ENCODE results near the gene TNFRSF21. TPM values are rescaled to one million over a fixed set of nuclear protein-coding genes. Genes with fewer than 3 reads are reported as not detected.

Gene TNFRSF21
- total and polyA plus RNA-seq, 11 donors = 2.7 to 18.1 (median 5.6) TPM

DNA sequence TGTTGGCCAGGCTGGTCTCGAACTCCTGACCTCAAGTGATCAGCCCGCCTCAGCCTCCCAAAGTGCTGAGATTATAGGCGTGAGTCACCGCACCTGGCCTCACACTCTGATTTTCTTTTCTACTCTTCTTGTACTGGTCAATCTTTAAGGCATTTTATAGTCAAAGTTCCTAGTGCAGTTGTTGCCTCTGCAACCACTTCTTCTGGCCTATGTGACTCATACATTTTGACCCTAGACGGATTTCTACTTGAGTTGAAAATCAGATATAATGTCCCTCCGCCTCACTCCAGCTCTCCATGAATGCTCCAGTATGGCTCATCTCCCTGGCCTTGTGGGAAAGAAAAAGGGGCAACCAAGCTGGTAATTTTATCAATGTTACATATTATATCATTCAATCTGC, 42.4 kb downstream of the TNFRSF21 start:
- Histone ChIP-seq H3K9me3 (no peaks in the 10 kb centered on the region), H3K27ac (no peak overlapping the region), H3K4me1 (peaks cover 0 to 13% (median 0%) of the 10 kb centered on the region in 12 donors), H3K36me3 (peaks cover 0 to 3% (median 0%) of the 10 kb centered on the region in 9 donors), H3K4me3 (no peak overlapping the region), H3K27me3 (no peaks in the 10 kb centered on the region)
- TF ChIP-seq, protein P1, sequence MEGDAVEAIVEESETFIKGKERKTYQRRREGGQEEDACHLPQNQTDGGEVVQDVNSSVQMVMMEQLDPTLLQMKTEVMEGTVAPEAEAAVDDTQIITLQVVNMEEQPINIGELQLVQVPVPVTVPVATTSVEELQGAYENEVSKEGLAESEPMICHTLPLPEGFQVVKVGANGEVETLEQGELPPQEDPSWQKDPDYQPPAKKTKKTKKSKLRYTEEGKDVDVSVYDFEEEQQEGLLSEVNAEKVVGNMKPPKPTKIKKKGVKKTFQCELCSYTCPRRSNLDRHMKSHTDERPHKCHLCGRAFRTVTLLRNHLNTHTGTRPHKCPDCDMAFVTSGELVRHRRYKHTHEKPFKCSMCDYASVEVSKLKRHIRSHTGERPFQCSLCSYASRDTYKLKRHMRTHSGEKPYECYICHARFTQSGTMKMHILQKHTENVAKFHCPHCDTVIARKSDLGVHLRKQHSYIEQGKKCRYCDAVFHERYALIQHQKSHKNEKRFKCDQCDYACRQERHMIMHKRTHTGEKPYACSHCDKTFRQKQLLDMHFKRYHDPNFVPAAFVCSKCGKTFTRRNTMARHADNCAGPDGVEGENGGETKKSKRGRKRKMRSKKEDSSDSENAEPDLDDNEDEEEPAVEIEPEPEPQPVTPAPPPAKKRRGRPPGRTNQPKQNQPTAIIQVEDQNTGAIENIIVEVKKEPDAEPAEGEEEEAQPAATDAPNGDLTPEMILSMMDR (IDR thresholded peaks at IDR 0.05) = no peak
- TF ChIP-seq POLR2A (IDR thresholded peaks at IDR 0.05) = no peak
- DNase-seq (no peak), ATAC-seq (no peak)
- WGBS, 4 donors = 89 to 97% (median 93%) methylated on average over 6 of the region's 6 CpGs
- intact Hi-C loops (cut with DNase I) = no loop called here

DNA sequence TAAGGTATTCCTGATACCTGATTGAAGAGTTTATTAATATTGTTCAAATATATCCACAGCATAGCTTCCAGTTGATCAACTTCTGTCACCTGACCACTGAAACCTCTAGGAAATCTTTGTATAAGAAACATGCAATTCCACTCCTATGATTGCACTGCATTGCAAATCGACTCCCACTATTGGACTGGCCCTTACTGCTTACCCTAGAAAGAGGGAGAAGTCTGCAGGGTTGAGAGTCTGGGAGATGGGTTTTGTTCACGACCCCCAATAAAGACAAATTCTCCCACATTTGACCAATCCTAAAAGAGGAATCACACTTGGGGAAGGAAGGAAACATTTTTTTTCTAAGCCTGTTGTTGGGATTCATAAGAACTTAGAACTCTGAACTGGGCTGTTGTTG, 43.7 kb downstream of the TNFRSF21 start:
- intact Hi-C loops (cut with DNase I) = no loop called here

DNA sequence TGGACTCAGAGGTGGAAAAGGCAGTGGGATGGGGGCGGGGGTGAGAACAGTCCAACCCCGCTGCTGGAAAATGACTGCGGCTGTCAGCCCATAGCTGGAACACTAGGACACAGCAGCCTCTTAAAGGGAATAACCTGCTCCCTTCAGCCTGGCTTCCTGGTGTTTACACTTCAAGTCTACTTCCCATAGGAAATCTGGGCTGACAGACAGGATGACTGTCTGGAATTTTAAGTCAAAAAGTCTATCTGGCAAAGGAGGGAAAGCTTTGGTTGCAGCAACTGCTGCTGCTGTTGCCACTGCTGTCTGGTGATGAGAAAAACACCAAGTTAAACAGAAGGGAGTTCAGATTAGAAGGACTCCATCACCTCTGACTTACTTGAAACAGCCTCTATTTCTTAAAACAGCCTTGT, 44.9 kb downstream of the TNFRSF21 start:
- peaks cover 0 to 18% (median 0%) of the 10 kb centered on the region in 12 donors for H3K4me1 ChIP-seq
- DNase-seq (peak in 1 of 5 donors; percentile 13), ATAC-seq (peak; percentile 42 to 78 (median 50))
- no peak overlapping the region for H3K4me3 ChIP-seq
- WGBS, 4 donors = 50 to 57% (median 55%) methylated on average over 3 of the region's 3 CpGs
- no peaks in the 10 kb centered on the region for H3K9me3 ChIP-seq
- intact Hi-C loops (cut with DNase I) = loop anchor here in 1 of 10 donors (5.0 kb wide), 1 partner anchor 38 kb away; no protein-coding TSS in a partner anchor
- H3K36me3 ChIP-seq = no peaks in the 10 kb centered on the region
- peak overlapping the region in 2 of 12 donors; percentile 27 to 46 for H3K27ac ChIP-seq
- TF ChIP-seq, protein P1 (IDR thresholded peaks at IDR 0.05) = no peak
- no peak for TF ChIP-seq POLR2A (IDR thresholded peaks at IDR 0.05)
- no peaks in the 10 kb centered on the region for H3K27me3 ChIP-seq

More for the DNA sequence above, 43.7 kb downstream of the TNFRSF21 start:
- H3K4me3 ChIP-seq = no peak overlapping the region
- no peaks in the 10 kb centered on the region for H3K9me3 ChIP-seq
- H3K4me1 ChIP-seq = peaks cover 0 to 18% (median 0%) of the 10 kb centered on the region in 12 donors
- H3K36me3 ChIP-seq = peaks cover 0 to 3% (median 0%) of the 10 kb centered on the region in 9 donors
- WGBS, 4 donors = 88 to 91% (median 88%) methylated on average over 2 of the region's 2 CpGs
- ATAC-seq (no peak), DNase-seq (no peak)
- H3K27ac ChIP-seq = no peak overlapping the region
- no peaks in the 10 kb centered on the region for H3K27me3 ChIP-seq
- TF ChIP-seq POLR2A (IDR thresholded peaks at IDR 0.05) = no peak
- TF ChIP-seq, protein P1 (IDR thresholded peaks at IDR 0.05) = no peak

DNA sequence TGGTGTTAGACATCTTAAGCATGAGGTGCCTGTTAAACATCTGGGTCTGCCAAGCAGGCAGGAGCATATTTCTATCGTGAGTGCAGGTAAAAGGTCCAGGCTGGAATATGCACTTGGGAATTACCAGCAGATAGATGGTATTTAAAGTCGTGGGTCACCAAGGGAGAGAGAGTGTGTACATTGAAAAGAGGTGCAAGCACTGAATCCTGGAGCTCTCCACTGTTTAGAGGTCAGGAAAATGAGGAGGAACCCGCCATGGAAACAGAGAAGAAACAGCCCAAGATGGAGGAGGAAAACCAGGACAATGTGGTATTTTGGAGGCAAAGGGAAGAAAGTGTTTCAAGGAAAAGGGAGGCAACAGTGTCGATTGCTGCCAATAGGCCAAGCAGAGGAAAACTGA, 46.4 kb downstream of the TNFRSF21 start:
- intact Hi-C loops (cut with DNase I) = loop anchor here in 1 of 10 donors (5.0 kb wide), 1 partner anchor 39 kb away; no protein-coding TSS in a partner anchor
- peaks cover 0 to 18% (median 0%) of the 10 kb centered on the region in 12 donors for H3K4me1 ChIP-seq

More for the DNA sequence above, 46.4 kb downstream of the TNFRSF21 start:
- H3K36me3 ChIP-seq = no peaks in the 10 kb centered on the region
- H3K27ac ChIP-seq = no peak overlapping the region
- WGBS, 4 donors = 84 to 92% (median 89%) methylated on average over 4 of the region's 4 CpGs
- no peak for ATAC-seq
- no peaks in the 10 kb centered on the region for H3K27me3 ChIP-seq
- H3K4me3 ChIP-seq = no peak overlapping the region
- no peak for TF ChIP-seq POLR2A (IDR thresholded peaks at IDR 0.05)
- TF ChIP-seq, protein P1 (IDR thresholded peaks at IDR 0.05) = no peak
- no peak for DNase-seq
- H3K9me3 ChIP-seq = no peaks in the 10 kb centered on the region

All from heart left ventricle (tissue), 16 donors.